K562 (cell line): ENCODE results near the gene SPHK2. TPM values are rescaled to one million over a fixed set of nuclear protein-coding genes. Genes with fewer than 3 reads are reported as not detected.
A peak's percentile ranks its signal among the peaks of the same experiment; 100 is the strongest.

ENCODE experiments used
- ATAC-seq: fragments of 200-7000 bp; cut with Tn5 transposase; 3 replicates; pipeline ENCODE4 v1.9.1; 2020; ENCODE audit warnings: moderate library complexity
- BruUV-seq: library from RNA; stranded (reverse); fragments of 400-500 nt; replicated peaks from 2 replicates; lab custom pipeline; 2021; lab: Mats Ljungman, UMichigan
- CTCF ChIA-PET: fragments of 300-600 bp; formaldehyde crosslinking; extraction: SDS; loops from one replicate; lab custom pipeline; 2021; ENCODE audit warnings: low intra/inter-chr PET ratio; lab: Yijun Ruan, JAX
- POLR2A ChIA-PET: fragments of 300-600, 350-650 bp; sonication (Branson Sonifier 250); formaldehyde crosslinking; extraction: SDS; loops from one replicate; lab custom pipeline; 2021; ENCODE audit warnings: antibody characterized with exemption, inconsistent platforms; lab: Yijun Ruan, JAX
- DNase-seq, 4 experiments: peaks; one replicate each; pipeline versions ENCODE4 v3.0.0 to v3.0.0-alpha.2; 2011 to 2018; ENCODE audit warnings: low spot score in 3 of 4, mixed read lengths in 3 of 4; ENCODE audit errors: extremely low read depth in 1 of 4
- FAIRE-seq: peaks from 2 replicates; lab custom pipeline; 2011; peaks lifted over from hg19 to GRCh38; lab: Jason Lieb, UNC
- H2AFZ ChIP-seq: 2 replicates; pipeline ENCODE4 v1.6.0; 2011; ENCODE audit warnings: low read depth, low read length, control low read depth, inconsistent platforms
- H3K27ac ChIP-seq: fragments of 200-600 bp; 3 replicates; pipeline ENCODE4 v1.8.0; 2011; ENCODE audit warnings: low read depth, mild to moderate bottlenecking, control low read depth, inconsistent platforms, low read length, moderate library complexity, mixed read lengths; ENCODE audit errors: extremely low read depth
- H3K27me3 ChIP-seq, 2 experiments: fragments of 300-600 bp in 1 of 2; 2 replicates in 1 of 2; 3 replicates in 1 of 2; pipeline versions ENCODE4 v1.6.0 to v1.8.0; 2011; ENCODE audit warnings: inconsistent platforms in 2 of 2, low read length in 2 of 2, mild to moderate bottlenecking in 1 of 2, mixed read lengths in 1 of 2, moderate library complexity in 1 of 2; ENCODE audit not compliant: control insufficient read depth in 2 of 2, insufficient read depth in 2 of 2
- H3K36me3 ChIP-seq: fragments of 300-600 bp; 3 replicates; pipeline ENCODE4 v1.8.0; 2011; ENCODE audit warnings: mild to moderate bottlenecking, low read length, inconsistent platforms; ENCODE audit not compliant: control insufficient read depth, insufficient read depth
- H3K4me1 ChIP-seq, 2 experiments: fragments of 200-600 bp in 1 of 2; replicated peaks in 1 of 2; 2 replicates in 1 of 2; 3 replicates in 1 of 2; pipeline versions ENCODE4 v1.5.1 to v1.8.0; 2011; ENCODE audit warnings: inconsistent platforms in 2 of 2, low read length in 2 of 2, mild to moderate bottlenecking in 1 of 2, mixed read lengths in 1 of 2, moderate library complexity in 1 of 2; ENCODE audit not compliant: control insufficient read depth in 2 of 2, insufficient read depth in 2 of 2
- H3K4me2 ChIP-seq: 2 replicates; pipeline ENCODE4 v1.6.1; 2011; ENCODE audit warnings: low read length, control low read depth, inconsistent platforms, mixed read lengths; ENCODE audit not compliant: insufficient read depth
- H3K4me3 ChIP-seq: fragments of 200-600 bp; sonication (generic), shearing (Covaris generic); 2 replicates; pipeline ENCODE4 v1.5.1; 2016; ENCODE audit warnings: control low read depth, inconsistent platforms
- H3K79me2 ChIP-seq: fragments of 200-600 bp; 3 replicates; pipeline ENCODE4 v1.8.0; 2011; ENCODE audit warnings: low read length, inconsistent platforms; ENCODE audit not compliant: control insufficient read depth, insufficient read depth
- H3K9ac ChIP-seq, 2 experiments: 2 replicates each; pipeline versions ENCODE4 v1.6.0 to v1.6.1; 2011; ENCODE audit warnings: low read depth in 2 of 2, low read length in 2 of 2, control low read depth in 1 of 2, inconsistent platforms in 1 of 2, mild to moderate bottlenecking in 1 of 2, mixed read lengths in 1 of 2; ENCODE audit not compliant: insufficient read depth in 1 of 2
- H3K9me1 ChIP-seq: one replicate; pipeline ENCODE4 v1.6.0; 2011; ENCODE audit warnings: inconsistent platforms, mild to moderate bottlenecking, low read length, moderate library complexity; ENCODE audit not compliant: control insufficient read depth, insufficient read depth
- H3K9me3 ChIP-seq: replicated peaks from 2 replicates; pipeline ENCODE4 v1.5.1; 2011; ENCODE audit warnings: low read depth, low read length, inconsistent platforms; ENCODE audit not compliant: control insufficient read depth, insufficient read depth
- H4K20me1 ChIP-seq: replicated peaks from 2 replicates; pipeline ENCODE4 v1.6.1; 2011; ENCODE audit warnings: low read length, inconsistent platforms, mixed read lengths; ENCODE audit not compliant: control insufficient read depth, insufficient read depth
- GATAD2B ChIP-seq: fragments of 450-650 bp; IDR thresholded peaks from 2 replicates; pipeline ENCODE4 v1.6.1; 2017; ENCODE audit warnings: mild to moderate bottlenecking, borderline replicate concordance
- KLF6 ChIP-seq: fragments of 250-450 bp; sonication (Bioruptor Pico); IDR thresholded peaks from 2 replicates; pipeline ENCODE4 v1.4.0; 2020; ENCODE audit warnings: mild to moderate bottlenecking, moderate library complexity, borderline replicate concordance
- POLR2G ChIP-seq: fragments of 200-400 bp; formaldehyde crosslinking; IDR thresholded peaks from 2 replicates; pipeline ENCODE4 v1.6.1; 2017; ENCODE audit warnings: low read depth, mild to moderate bottlenecking, antibody characterized with exemption, low read length, moderate library complexity
- RBFOX2 ChIP-seq: fragments of 200-400 bp; formaldehyde crosslinking; IDR thresholded peaks from 2 replicates; pipeline ENCODE4 v1.6.1; 2017; ENCODE audit warnings: low read depth, mild to moderate bottlenecking, low read length, moderate library complexity
- ZNF668 ChIP-seq: fragments of 250-450 bp; sonication (Bioruptor Pico); IDR thresholded peaks from 2 replicates; pipeline ENCODE4 v1.8.0; 2022; ENCODE audit warnings: mild to moderate bottlenecking, inconsistent platforms
- WGBS: fragments of 100-300 bp; shearing (Covaris generic); methylation state at CpG from one replicate; pipeline ENCODE4 v1.1.6; 2016; ENCODE audit warnings: low coverage, mixed read lengths; ENCODE audit not compliant: insufficient coverage; ENCODE audit errors: missing lambda C conversion rate; 5-methylcytosine and 5-hydroxymethylcytosine counted together
- in situ Hi-C: fragments of 300-500 bp; cut with MboI; formaldehyde crosslinking; loops from 4 replicates; pipeline ENCODE4 v1.15.0; 2018; ENCODE audit warnings: inconsistent platforms, mixed read lengths
- intact Hi-C: fragments of 100-400 bp; cut with micrococcal nuclease; formaldehyde crosslinking; loops from 2 replicates; pipeline ENCODE4 v1.14.2; 2022
- polyA plus RNA-seq, 8 experiments: library from polyadenylated mRNA; depleted of rRNA in 4 of 8; stranded (reverse) in 5 of 8; unstranded in 3 of 8; fragments of >200 nt; fragmentation: Nextera tagmentation in 2 of 8; fragmentation: Illumina TruSeq in 1 of 8; extraction: Ambion mirVana in 2 of 8; extraction: Trizol in 1 of 8; gene quantifications; 2 replicates each; pipeline versions ENCODE4 v1.2.1 to v1.2.3, GENCODE V29; 2011 to 2014; ENCODE audit warnings: inconsistent platforms in 1 of 8, missing spikeins in 1 of 8
- total RNA-seq, 7 experiments: library from RNA; depleted of rRNA in 6 of 7; stranded (reverse); fragments of >200 nt in 6 of 7; fragmentation: Illumina TruSeq in 2 of 7; extraction: Trizol in 2 of 7; gene quantifications; 2 replicates each; pipeline versions ENCODE4 v1.2.1 to v1.2.3, GENCODE V29; 2011 to 2021; ENCODE audit warnings: low replicate concordance in 1 of 7

SPHK2 gene
- total and polyA plus RNA-seq, 9 of the 15 experiments (the other 6 are each of a cell fraction or from before 2014, with no cell fraction given) = 0.10 to 15.2 (median 2.9) TPM

- ChIA-PET CTCF (no interaction called here), POLR2A (interaction anchor here (0.9 to 1.3 kb wide), 4 partner anchors 9 to 13 kb away, joined by 3 to 4 read pairs (median 4); partner anchors contain the start of genes FAM83E, RPL18 and SPHK2)
- Histone ChIP-seq H3K9me3 (no peaks in the 10 kb centered on the region), H2AFZ (no peak overlapping the region), H3K9me1 (no peaks in the 10 kb centered on the region), H3K4me1 (peaks cover 22 to 75% of the 10 kb centered on the region in 2 experiments), H3K36me3 (peaks cover 5% of the 10 kb centered on the region; the same call in 1 of the 3 replicates), H3K4me2 (no peak overlapping the region), H3K79me2 (no peaks in the 10 kb centered on the region), H3K9ac (peak overlapping the region in 1 of 2 experiments; percentile 71; a peak in 1 of 4 replicates), H3K4me3 (no peak overlapping the region), H4K20me1 (no peaks in the 10 kb centered on the region), H3K27me3 (no peaks in the 10 kb centered on the region), H3K27ac (no peak overlapping the region)
- in situ Hi-C loops = no loop called here
- FAIRE-seq = no peak
- no TSS peak for BruUV-seq
- intact Hi-C loops = no loop called here
- DNase-seq = no peak
- ATAC-seq = no peak
- 81% methylated on average over 11 of the region's 17 CpGs for WGBS
- TF ChIP-seq GATAD2B = no peak
- TF ChIP-seq KLF6 (CRISPR knock-in tag) = no peak
- no peak for TF ChIP-seq ZNF668
- peak; percentile 33; the same call in 1 of the 2 replicates for TF ChIP-seq RBFOX2
- TF ChIP-seq POLR2G = peak; percentile 25; the same call in 1 of the 2 replicates
These were observed 8.6 kb downstream of the SPHK2 start for GRCh38 chr19:48627865-48628314.
